DMS53 treated with DMSO at 0.1 percent for 48 hours (cell line): ENCODE data around the gene NCOA3.
"Not testable (repeated sequence)": the region's sequence is repeated elsewhere in the genome, so short reads cannot be mapped to it uniquely, and the experiment has no call there.

ENCODE experiments used
- DNase-seq: peaks from one replicate; lab custom pipeline; 2025; ENCODE audit not compliant: unreplicated experiment; lab: John Stamatoyannopoulos, UW

NCOA3 gene

DNA sequence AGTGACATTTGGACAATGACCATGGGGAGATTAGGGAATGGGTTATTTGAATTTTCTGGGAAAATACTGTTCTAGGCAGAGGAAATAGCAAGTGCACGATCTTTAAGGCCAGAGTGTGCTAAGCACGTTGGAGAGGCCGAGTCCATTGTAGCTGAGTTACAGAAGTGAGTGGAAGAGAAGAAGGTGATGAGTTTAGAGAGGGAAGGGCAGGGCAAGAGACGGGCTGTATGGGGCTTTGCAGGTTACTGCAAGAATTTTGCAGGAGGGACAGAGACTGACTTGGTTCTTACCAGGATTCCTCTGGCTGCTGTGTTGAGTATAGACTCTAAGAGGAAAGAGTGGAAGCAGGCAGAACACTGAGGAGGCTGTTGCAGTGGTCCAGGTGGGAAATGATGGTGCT is 1.1 kb upstream of the NCOA3 start:
- no peak for DNase-seq

GRCh38 chr20:47501116-47501481 is 588 bp upstream of the NCOA3 start:
- no peak for DNase-seq

GRCh38 chr20:47502271-47503239 is 868 bp downstream of the NCOA3 start:
- DNase-seq: no peak

DNA sequence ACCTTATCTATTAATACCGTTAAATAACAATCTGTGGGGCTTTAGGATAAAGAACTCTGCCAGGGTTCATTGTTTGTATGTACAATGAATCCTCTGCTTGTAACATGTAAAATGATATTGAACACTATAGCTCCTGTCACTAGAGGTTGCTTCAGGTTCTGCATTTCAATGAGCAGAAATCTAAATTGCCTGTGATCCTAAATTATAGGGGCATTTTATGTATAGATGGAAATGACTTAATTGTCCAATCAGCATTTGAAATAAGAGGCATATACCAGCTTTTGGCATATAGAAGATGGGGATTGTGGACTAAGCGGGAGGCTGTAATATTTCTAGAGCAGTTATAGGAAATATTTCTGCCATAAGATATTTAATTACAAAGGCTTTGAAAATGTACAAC is 2.0 kb downstream of the NCOA3 start:
- DNase-seq: no peak

GRCh38 chr20:47506335-47506734 is 4.6 kb downstream of the NCOA3 start:
- DNase-seq: no peak

DNA sequence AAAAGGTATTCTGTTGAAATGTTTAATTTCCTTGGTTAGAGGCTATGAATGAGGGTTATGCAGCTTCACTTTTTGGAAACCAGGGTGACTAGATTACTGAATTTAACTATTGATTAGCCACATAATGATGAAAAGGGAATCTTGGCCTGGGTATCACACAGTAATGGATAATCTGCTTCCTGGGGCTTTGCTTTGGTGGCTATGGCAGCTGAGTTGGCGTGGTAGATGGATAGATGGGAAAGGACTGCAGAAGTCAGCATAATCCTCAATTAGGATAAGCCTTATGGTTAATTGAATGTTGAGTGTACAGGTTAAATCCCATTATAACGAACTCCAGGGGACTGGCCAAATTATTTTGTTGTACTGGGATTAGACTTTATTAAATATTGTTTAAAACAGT is 5.2 kb downstream of the NCOA3 start:
- no peak for DNase-seq

DNA sequence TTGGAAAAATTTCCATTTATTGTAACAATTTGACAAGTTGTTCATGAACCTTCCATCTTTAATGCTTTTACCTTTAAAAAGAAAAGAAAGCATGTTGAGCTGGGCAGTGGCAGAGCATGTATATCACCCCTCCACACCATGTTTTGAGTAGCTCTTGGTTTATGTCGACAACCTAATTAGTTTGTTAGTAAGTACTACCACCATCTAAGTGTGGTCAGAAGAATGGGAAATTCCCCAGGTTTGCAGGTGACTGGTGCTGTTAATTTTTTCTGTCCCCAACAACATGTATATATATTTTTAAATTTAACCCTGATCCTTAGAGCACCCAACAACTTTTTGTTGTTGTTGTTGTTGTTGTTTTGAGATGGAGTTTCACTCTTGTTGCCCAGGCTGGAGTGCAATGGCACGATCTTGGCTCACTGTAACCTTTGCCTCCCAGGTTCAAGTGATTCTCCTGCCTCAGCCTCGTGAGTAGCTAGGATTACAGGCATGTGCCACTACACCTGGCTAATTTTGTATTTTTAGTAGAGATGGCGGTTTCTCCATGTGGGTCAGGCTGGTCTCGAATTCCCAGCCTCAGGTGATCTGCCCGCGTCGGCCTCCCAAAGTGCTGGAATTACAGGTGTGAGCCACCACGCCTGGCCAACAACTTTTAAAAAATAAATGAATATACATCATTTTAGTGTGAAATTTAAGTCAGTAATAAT is 5.7 kb downstream of the NCOA3 start:
- not testable (repeated sequence) for DNase-seq

DNA sequence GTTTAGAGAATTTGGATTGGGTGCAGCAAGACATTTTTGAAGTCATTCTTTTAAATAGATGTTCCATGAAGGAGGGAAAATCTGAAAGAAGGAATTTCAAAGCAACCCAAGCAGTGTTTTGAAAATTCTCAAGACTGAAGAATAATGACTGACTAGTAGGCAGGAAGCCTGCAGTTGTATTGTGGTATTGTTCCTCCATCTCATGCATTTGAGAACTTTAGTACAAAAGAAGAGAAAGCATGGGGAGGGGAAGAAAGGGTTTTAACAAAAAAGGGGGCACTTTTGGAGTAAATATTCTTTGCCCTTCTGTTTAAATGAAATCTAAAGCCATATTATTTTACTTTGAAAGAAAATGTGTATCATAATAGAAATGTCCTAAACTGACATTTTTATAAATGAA is 6.6 kb downstream of the NCOA3 start:
- DNase-seq: no peak

DNA sequence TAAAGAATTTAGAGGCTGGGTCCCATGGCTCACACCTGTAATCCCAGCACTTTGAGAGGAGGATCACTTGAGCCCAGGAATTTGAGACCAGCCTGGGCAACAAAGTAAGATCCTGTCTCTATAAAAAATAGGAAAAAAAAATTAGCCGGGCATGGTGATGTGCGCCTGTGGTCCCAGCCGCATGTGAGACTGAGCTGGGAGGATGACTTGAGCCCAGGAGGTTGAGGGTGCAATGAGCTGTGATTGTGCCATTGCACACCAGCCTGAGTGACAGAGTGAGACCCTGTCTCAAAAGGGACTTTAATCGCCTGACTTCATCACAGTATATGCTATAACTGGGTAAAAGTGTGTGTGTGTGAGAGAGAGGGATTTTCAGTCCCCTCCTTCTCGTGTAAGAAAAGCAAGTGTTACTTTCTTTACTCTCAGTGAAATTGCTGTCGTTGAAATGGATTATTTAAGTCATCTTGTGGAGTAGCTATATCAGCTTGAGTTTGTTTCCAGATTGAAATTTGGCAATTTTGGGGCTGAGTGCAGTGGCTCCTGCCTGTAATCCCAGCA is 7.5 kb downstream of the NCOA3 start:
- no peak for DNase-seq

- DNase-seq: no peak
Observed at GRCh38 chr20:47509685-47510084, 8.0 kb downstream of the NCOA3 start.

DNA sequence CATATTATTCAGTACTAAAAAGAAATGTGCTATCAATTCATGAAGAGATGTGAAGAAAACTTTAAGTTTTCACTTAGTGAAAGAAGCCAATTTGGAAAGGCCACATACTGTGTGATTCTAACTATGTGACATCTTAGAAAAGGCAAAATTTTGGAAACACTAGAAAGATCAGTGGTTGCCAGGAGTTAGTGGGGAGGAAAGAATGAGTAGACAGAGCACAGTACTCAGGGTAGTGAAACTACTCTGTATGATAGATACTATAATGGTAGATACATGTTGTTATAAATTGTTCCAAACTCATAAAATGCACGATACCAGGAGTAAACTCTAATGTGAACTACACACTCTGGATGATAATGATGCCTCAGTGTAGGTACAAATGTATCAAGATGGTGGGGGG is 14.2 kb downstream of the NCOA3 start:
- no peak for DNase-seq

- DNase-seq: no peak
Observed at GRCh38 chr20:47521059-47521808, 19.5 kb downstream of the NCOA3 start.

GRCh38 chr20:47524015-47524784 is 22.5 kb downstream of the NCOA3 start:
- DNase-seq: no peak

DNA sequence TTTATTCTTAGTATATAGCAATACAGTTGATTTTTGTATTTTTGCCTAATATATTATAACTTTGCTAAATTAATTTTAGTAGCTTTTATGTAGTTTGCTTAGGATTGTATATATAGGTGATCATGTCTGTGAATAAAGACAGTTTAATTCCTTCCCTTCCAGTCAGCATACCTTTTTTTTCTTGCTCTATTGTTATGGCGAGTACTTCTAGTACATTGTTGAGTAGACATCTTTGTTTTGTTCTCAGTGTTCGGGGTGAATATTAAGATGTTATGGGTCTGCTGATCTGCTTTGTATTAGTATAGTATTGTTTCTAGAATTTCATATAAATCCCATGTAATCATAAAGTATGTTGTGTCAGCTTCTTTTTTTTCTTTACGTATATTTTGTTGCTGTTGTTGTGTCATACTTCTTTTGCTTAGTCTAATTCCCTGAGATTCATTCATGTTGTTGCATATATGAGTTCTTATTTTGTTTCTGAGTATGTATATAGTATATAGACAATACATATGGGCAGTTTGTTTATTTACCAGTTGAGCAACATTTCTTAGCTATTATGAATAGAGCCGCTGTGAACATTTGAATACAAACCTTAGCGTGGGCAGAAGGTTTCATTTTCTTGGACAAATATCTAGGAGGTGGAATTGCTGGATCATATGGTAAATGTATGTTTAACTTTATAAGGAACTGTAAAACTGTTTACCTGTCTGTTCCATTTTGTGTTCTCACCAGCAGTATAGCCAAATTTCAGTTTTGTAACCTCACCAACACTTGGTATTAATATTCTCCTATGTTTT is 25.5 kb downstream of the NCOA3 start:
- DNase-seq: no peak

- no peak for DNase-seq
Observed at GRCh38 chr20:47529840-47530239, 28.2 kb downstream of the NCOA3 start.

DNA sequence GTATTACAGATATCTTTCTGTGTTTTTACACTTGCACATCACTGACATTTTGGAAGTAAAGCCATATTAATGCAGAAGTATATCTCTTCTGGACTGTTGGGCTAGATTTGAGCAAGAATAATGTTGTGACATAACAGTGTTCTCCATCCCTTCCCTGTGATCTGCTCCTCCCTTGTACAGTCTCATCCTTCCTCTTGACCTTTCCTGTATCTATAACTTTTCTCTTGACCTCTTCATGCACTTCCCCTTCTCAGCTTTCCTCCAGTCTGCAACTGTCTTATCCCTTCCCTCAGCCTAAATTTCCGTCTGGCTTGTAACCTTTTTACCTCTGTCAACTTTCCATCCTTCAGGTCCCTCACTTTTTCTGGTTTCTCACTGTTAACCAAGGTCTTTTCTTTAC is 29.8 kb downstream of the NCOA3 start:
- no peak for DNase-seq

DNA sequence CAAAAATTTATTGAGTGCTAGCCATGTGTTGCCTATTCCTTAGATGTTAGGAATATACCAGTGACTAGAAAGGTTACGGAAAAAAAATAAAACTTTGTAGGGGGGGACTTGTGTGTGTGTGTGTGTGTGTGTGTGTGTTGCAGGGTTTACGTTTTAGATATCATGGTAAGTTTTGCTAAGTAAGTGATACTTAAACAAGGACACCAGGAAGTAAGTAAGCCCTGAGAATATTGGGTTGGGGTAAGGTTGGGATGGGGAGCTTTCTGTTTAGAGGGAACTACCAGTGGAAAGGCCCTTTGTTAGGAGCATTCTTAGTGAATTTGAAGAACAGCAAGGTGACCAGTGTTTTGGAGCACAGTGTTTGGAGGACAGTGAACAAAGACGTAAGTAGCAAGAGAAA is 30.3 kb downstream of the NCOA3 start:
- DNase-seq: no peak

- no peak for DNase-seq
Observed at GRCh38 chr20:47533518-47534062, 31.9 kb downstream of the NCOA3 start.

GRCh38 chr20:47534405-47534804 is 32.7 kb downstream of the NCOA3 start:
- DNase-seq: no peak
